K562 (cell line): ENCODE measurements around the gene EQTN. TPM values are rescaled to one million over a fixed set of nuclear protein-coding genes. Genes with fewer than 3 reads are reported as not detected.
A peak's percentile ranks its signal among the peaks of the same experiment; 100 is the strongest.

ENCODE experiments used
- BCLAF1 ChIP-seq, 2 experiments: fragments of 450-650 bp in 1 of 2; IDR thresholded peaks; 2 replicates each; pipeline ENCODE4 v1.6.1; 2011 to 2017; ENCODE audit warnings: low read depth in 2 of 2, antibody characterized with exemption in 1 of 2, borderline replicate concordance in 1 of 2, low read length in 1 of 2, mild to moderate bottlenecking in 1 of 2, mixed read lengths in 1 of 2; ENCODE audit not compliant: control insufficient read depth in 1 of 2
- BHLHE40 ChIP-seq: IDR thresholded peaks from 2 replicates; pipeline ENCODE4 v1.6.1; 2011; ENCODE audit warnings: low read length, improper control_type of control experiment
- CTBP1 ChIP-seq: fragments of 450-650 bp; IDR thresholded peaks from 2 replicates; pipeline ENCODE4 v1.6.1; 2016; ENCODE audit warnings: borderline replicate concordance
- CUX1 ChIP-seq: fragments of 200-800 bp; sonication (Bioruptor generic); IDR thresholded peaks from 2 replicates; pipeline ENCODE4 v1.6.1; 2016; ENCODE audit warnings: missing genetic modification characterization, missing compliant biosample characterization
- HDAC1 ChIP-seq, 2 experiments: fragments of 450-650 bp; IDR thresholded peaks; 2 replicates each; pipeline ENCODE4 v1.6.1; 2016 to 2017; ENCODE audit warnings: inconsistent platforms in 1 of 2, mild to moderate bottlenecking in 1 of 2, moderate library complexity in 1 of 2
- KAT7 ChIP-seq: sonication (generic); formaldehyde crosslinking; IDR thresholded peaks from 2 replicates; pipeline ENCODE4 v1.8.0; 2022; ENCODE audit warnings: missing genetic modification reagents, mild to moderate bottlenecking, borderline replicate concordance
- MEF2A ChIP-seq: IDR thresholded peaks from 2 replicates; pipeline ENCODE4 v1.6.1; 2011; ENCODE audit warnings: low read depth, mild to moderate bottlenecking, low read length, moderate library complexity; ENCODE audit not compliant: control insufficient read depth
- PTBP1 ChIP-seq: fragments of 200-400 bp; formaldehyde crosslinking; IDR thresholded peaks from 2 replicates; pipeline ENCODE4 v1.6.1; 2017; ENCODE audit warnings: low read depth, low read length
- RBM17 ChIP-seq: fragments of 200-400 bp; formaldehyde crosslinking; IDR thresholded peaks from 2 replicates; pipeline ENCODE4 v1.6.1; 2017; ENCODE audit warnings: low read depth, mild to moderate bottlenecking, low read length, borderline replicate concordance
- TAF1 ChIP-seq: IDR thresholded peaks from 2 replicates; pipeline ENCODE4 v1.6.1; 2011; ENCODE audit warnings: mild to moderate bottlenecking, low read length, moderate library complexity; ENCODE audit not compliant: insufficient read depth, control insufficient read depth, severe bottlenecking; ENCODE audit errors: extremely low read depth
- THAP7 ChIP-seq: fragments of 250-450 bp; sonication (Bioruptor Pico); IDR thresholded peaks from 2 replicates; pipeline ENCODE4 v1.5.0; 2021
- U2AF1 ChIP-seq: fragments of 200-400 bp; formaldehyde crosslinking; optimal IDR thresholded peaks from 2 replicates; pipeline ENCODE3; 2017; ENCODE audit warnings: mild to moderate bottlenecking, low read depth, low read length, moderate library complexity
- XRCC3 ChIP-seq: fragments of 450-650 bp; IDR thresholded peaks from 2 replicates; pipeline ENCODE4 v1.6.1; 2017; ENCODE audit warnings: mild to moderate bottlenecking, moderate library complexity
- ZBTB9 ChIP-seq: fragments of 450-650 bp; formaldehyde crosslinking; IDR thresholded peaks from 2 replicates; pipeline ENCODE4 v1.4.0; 2020; ENCODE audit warnings: mild to moderate bottlenecking, moderate library complexity
- ZFP36 ChIP-seq: fragments of 150-350 bp; IDR thresholded peaks from 2 replicates; pipeline ENCODE4 v1.6.1; 2018; ENCODE audit warnings: low read length, low read depth; ENCODE audit not compliant: partially characterized antibody
- ZNF143 ChIP-seq: sonication (generic); formaldehyde crosslinking; IDR thresholded peaks from 2 replicates; pipeline ENCODE4 v1.9.0; 2022; ENCODE audit warnings: mild to moderate bottlenecking, missing genetic modification reagents
- ZNF444 ChIP-seq: fragments of 250-450 bp; sonication (Bioruptor Pico); IDR thresholded peaks from 2 replicates; pipeline ENCODE4 v1.4.0; 2020; ENCODE audit warnings: mild to moderate bottlenecking, moderate library complexity
- ZNF507 ChIP-seq: conservative IDR thresholded peaks from 2 replicates; pipeline ENCODE4 v1.6.1; 2017; ENCODE audit warnings: missing genetic modification characterization, missing compliant biosample characterization
- ZNF778 ChIP-seq: fragments of 450-650 bp; formaldehyde crosslinking; IDR thresholded peaks from 2 replicates; pipeline ENCODE4 v1.4.0; 2020; ENCODE audit warnings: mild to moderate bottlenecking, moderate library complexity
- polyA plus RNA-seq, 8 experiments: library from polyadenylated mRNA; depleted of rRNA in 4 of 8; stranded (reverse) in 5 of 8; unstranded in 3 of 8; fragments of >200 nt; fragmentation: Nextera tagmentation in 2 of 8; fragmentation: Illumina TruSeq in 1 of 8; extraction: Ambion mirVana in 2 of 8; extraction: Trizol in 1 of 8; gene quantifications; 2 replicates each; pipeline versions ENCODE4 v1.2.1 to v1.2.3, GENCODE V29; 2011 to 2014; ENCODE audit warnings: inconsistent platforms in 1 of 8, missing spikeins in 1 of 8
- total RNA-seq, 7 experiments: library from RNA; depleted of rRNA in 6 of 7; stranded (reverse); fragments of >200 nt in 6 of 7; fragmentation: Illumina TruSeq in 2 of 7; extraction: Trizol in 2 of 7; gene quantifications; 2 replicates each; pipeline versions ENCODE4 v1.2.1 to v1.2.3, GENCODE V29; 2011 to 2021; ENCODE audit warnings: low replicate concordance in 1 of 7

The EQTN gene
- total and polyA plus RNA-seq, 9 of the 15 experiments (the other 6 are each of a cell fraction or from before 2014, with no cell fraction given): 0.15 to 0.33 (median 0.18) TPM; not detected in 4

GRCh38 chr9:27303219-27303618 lies 6.3 kb upstream of the EQTN start (continued):
- TF ChIP-seq KAT7 (CRISPR knock-in tag): no peak
- TF ChIP-seq RBM17: no peak
- no peak for TF ChIP-seq PTBP1
- TF ChIP-seq CTBP1: 0 out of 2 replicates have a peak, but pooled peaks have one; percentile 16
- TF ChIP-seq BHLHE40: peak; percentile 69
- no peak for TF ChIP-seq THAP7
- TF ChIP-seq ZNF507 (tag): no peak
- no peak for TF ChIP-seq CUX1 (CRISPR knock-in tag)
- TF ChIP-seq ZFP36: no peak
- TF ChIP-seq U2AF1: no peak
- TF ChIP-seq ZNF444 (CRISPR knock-in tag): no peak
- TF ChIP-seq ZNF778 (CRISPR knock-in tag): no peak
- no peak for TF ChIP-seq ZBTB9 (CRISPR knock-in tag)
- no peak for TF ChIP-seq BCLAF1 (IDR thresholded peaks at IDR 0.05; ENCODE audit: borderline replicate concordance in 1 of 2, control insufficient read depth in 1 of 2, low read depth in 2 of 2, low read length in 1 of 2)
- no peak for TF ChIP-seq ZNF143 (CRISPR knock-in tag)
- no peak for TF ChIP-seq MEF2A
- no peak for TF ChIP-seq XRCC3
- no peak for TF ChIP-seq HDAC1 (IDR thresholded peaks at IDR 0.05)
- no peak for TF ChIP-seq TAF1
